ENCODE measurements around the gene MAMDC4. TPM values are rescaled to one million over a fixed set of nuclear protein-coding genes. Genes with fewer than 3 reads are reported as not detected.

Gene MAMDC4
- total and polyA plus RNA-seq, 2 of the 13 experiments (the other 11 are each of a cell fraction or from before 2014, with no cell fraction given), result 6.0 to 6.8 TPM

DNA sequence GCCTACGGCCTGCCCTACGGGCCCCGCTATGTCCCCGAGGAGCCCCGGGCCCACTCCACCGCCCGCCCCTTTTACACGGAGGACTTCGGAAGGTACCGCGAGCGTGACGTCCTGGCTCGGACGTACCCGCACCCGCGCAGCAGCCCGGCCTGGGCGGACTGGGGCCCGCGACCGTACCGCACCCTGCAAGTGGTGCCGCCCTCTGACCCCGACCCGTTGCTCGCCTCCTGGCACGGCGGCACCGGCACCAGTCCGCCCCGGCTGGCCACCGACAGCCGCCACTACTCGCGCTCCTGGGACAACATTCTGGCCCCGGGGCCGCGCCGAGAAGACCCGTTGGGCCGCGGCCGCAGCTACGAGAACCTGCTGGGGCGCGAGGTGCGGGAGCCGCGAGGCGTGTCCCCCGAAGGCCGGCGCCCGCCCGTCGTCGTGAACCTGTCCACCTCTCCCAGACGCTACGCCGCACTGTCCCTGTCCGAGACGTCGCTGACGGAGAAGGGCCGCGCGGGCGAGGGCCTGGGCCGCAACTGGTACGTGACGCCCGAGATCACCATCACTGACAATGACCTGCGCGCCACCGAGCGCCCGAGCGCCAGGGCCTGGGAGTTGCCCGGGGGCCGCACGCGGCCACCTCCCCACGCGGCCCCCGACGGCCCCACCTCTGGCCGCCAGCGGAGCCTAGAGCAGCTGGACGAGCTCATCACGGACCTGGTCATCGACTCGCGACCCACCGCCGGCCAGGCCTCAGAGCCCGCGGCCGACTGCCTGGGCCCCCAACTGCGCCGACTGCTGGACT lies 6.5 kb upstream of the MAMDC4 start:
- no peak for ATAC-seq
- no peak overlapping the region for H3K4me2 ChIP-seq (ENCODE audit: low read depth, low read length)
- intact Hi-C loops (cut with micrococcal nuclease; ENCODE audit: unreplicated experiment), result loop anchor here (5.0 kb wide), 2 partner anchors 37 to 58 kb away; no protein-coding TSS in a partner anchor
- no peaks in the 10 kb centered on the region; a peak in 1 of 5 replicates for H3K27me3 ChIP-seq (ENCODE audit: control insufficient read depth in 1 of 2, insufficient read depth in 2 of 2, low read length in 2 of 2)
- no peak overlapping the region for H3K9ac ChIP-seq (ENCODE audit: insufficient read depth, low read depth, low read length)
- H2AFZ ChIP-seq (ENCODE audit: low read length), result no peak overlapping the region
- 98% methylated on average over 102 of the region's 102 CpGs for WGBS (ENCODE audit: low lambda C conversion rate)
- H3K9me3 ChIP-seq (ENCODE audit: low read length), result no peaks in the 10 kb centered on the region
- ChIA-PET CTCF (ENCODE audit: low intra/inter-chr PET ratio, low total read pairs) (no interaction called here), POLR2A (no interaction called here)
- BruUV-seq (replicated peaks), result no TSS peak
- no peak overlapping the region for H3K27ac ChIP-seq (ENCODE audit: extremely low read length, insufficient read depth, low read length)
- no peak for DNase-seq (ENCODE audit: low spot score)
- FAIRE-seq, result no peak
- peaks cover 9% of the 10 kb centered on the region; the same call in 1 of the 2 replicates for H4K20me1 ChIP-seq (ENCODE audit: insufficient read depth, low read length)
- H3K4me1 ChIP-seq (ENCODE audit: insufficient read depth, low read length), result peaks cover 36% of the 10 kb centered on the region
- no peak overlapping the region for H3K4me3 ChIP-seq (replicated peaks in 1 of 3; ENCODE audit: insufficient read depth in 1 of 3, low read depth in 2 of 3, low read length in 3 of 3)
- H3K36me3 ChIP-seq (replicated peaks in 1 of 2; ENCODE audit: control insufficient read depth in 1 of 2, insufficient read depth in 2 of 2, low read length in 2 of 2), result peaks cover 3 to 10% of the 10 kb centered on the region in 2 experiments
- in situ Hi-C loops (cut with HindIII; ENCODE audit: extremely low pct_ligation_motif_present, low pct_unique_long_range_greater_than_20kb), result loop anchor here (10.0 kb wide), 1 partner anchor 189 kb away; the partner anchor contains the start of gene FUT7
- H3K79me2 ChIP-seq (ENCODE audit: insufficient read depth, low read length), result peaks cover 15% of the 10 kb centered on the region
- TF ChIP-seq RELA (CRISPR knock-in tag; IDR thresholded peaks at IDR 0.05), result no peak
- no peak for TF ChIP-seq SMARCE1 (IDR thresholded peaks at IDR 0.05; ENCODE audit: borderline replicate concordance)
- TF ChIP-seq ZNF468 (CRISPR knock-in tag; IDR thresholded peaks at IDR 0.05), result no peak
- no peak for TF ChIP-seq SSRP1 (CRISPR knock-in tag; IDR thresholded peaks at IDR 0.05)
- TF ChIP-seq AKAP8 (CRISPR knock-in tag; IDR thresholded peaks at IDR 0.05), result peak; percentile 94
- TF ChIP-seq ZC3H13 (CRISPR knock-in tag; IDR thresholded peaks at IDR 0.05), result peak; percentile 68
- TF ChIP-seq, protein P1, sequence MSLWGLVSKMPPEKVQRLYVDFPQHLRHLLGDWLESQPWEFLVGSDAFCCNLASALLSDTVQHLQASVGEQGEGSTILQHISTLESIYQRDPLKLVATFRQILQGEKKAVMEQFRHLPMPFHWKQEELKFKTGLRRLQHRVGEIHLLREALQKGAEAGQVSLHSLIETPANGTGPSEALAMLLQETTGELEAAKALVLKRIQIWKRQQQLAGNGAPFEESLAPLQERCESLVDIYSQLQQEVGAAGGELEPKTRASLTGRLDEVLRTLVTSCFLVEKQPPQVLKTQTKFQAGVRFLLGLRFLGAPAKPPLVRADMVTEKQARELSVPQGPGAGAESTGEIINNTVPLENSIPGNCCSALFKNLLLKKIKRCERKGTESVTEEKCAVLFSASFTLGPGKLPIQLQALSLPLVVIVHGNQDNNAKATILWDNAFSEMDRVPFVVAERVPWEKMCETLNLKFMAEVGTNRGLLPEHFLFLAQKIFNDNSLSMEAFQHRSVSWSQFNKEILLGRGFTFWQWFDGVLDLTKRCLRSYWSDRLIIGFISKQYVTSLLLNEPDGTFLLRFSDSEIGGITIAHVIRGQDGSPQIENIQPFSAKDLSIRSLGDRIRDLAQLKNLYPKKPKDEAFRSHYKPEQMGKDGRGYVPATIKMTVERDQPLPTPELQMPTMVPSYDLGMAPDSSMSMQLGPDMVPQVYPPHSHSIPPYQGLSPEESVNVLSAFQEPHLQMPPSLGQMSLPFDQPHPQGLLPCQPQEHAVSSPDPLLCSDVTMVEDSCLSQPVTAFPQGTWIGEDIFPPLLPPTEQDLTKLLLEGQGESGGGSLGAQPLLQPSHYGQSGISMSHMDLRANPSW (CRISPR knock-in tag; IDR thresholded peaks at IDR 0.05; ENCODE audit: borderline replicate concordance), result no peak
- no peak for TF ChIP-seq SNRNP70 (IDR thresholded peaks at IDR 0.05; ENCODE audit: low read depth, low read length)
- no peak for TF ChIP-seq TGIF2 (CRISPR knock-in tag; IDR thresholded peaks at IDR 0.05)
- TF ChIP-seq, protein P2, sequence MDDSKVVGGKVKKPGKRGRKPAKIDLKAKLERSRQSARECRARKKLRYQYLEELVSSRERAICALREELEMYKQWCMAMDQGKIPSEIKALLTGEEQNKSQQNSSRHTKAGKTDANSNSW (CRISPR knock-in tag; IDR thresholded peaks at IDR 0.05; ENCODE audit: borderline replicate concordance), result no peak
- TF ChIP-seq RARG (CRISPR knock-in tag; IDR thresholded peaks at IDR 0.05; ENCODE audit: low read depth), result no peak
- no peak for TF ChIP-seq ZNF224 (CRISPR knock-in tag; IDR thresholded peaks at IDR 0.05)
- TF ChIP-seq ZNF124 (CRISPR knock-in tag; IDR thresholded peaks at IDR 0.05), result no peak
- TF ChIP-seq ELF4 (CRISPR knock-in tag; IDR thresholded peaks at IDR 0.05; ENCODE audit: borderline replicate concordance), result no peak
- TF ChIP-seq, protein P3, sequence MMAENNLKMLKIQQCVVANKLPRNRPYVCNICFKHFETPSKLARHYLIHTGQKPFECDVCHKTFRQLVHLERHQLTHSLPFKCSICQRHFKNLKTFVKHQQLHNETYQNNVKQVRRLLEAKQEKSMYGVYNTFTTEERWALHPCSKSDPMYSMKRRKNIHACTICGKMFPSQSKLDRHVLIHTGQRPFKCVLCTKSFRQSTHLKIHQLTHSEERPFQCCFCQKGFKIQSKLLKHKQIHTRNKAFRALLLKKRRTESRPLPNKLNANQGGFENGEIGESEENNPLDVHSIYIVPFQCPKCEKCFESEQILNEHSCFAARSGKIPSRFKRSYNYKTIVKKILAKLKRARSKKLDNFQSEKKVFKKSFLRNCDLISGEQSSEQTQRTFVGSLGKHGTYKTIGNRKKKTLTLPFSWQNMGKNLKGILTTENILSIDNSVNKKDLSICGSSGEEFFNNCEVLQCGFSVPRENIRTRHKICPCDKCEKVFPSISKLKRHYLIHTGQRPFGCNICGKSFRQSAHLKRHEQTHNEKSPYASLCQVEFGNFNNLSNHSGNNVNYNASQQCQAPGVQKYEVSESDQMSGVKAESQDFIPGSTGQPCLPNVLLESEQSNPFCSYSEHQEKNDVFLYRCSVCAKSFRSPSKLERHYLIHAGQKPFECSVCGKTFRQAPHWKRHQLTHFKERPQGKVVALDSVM (CRISPR knock-in tag; IDR thresholded peaks at IDR 0.05), result no peak
- TF ChIP-seq, protein P4, sequence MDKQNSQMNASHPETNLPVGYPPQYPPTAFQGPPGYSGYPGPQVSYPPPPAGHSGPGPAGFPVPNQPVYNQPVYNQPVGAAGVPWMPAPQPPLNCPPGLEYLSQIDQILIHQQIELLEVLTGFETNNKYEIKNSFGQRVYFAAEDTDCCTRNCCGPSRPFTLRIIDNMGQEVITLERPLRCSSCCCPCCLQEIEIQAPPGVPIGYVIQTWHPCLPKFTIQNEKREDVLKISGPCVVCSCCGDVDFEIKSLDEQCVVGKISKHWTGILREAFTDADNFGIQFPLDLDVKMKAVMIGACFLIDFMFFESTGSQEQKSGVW (CRISPR knock-in tag; IDR thresholded peaks at IDR 0.05; ENCODE audit: borderline replicate concordance), result no peak
